Erythroblast (primary cell): ENCODE measurements around the gene TRMU.

Experiments
- GATA1 ChIP-seq: IDR thresholded peaks from 2 replicates; pipeline ENCODE4 v1.6.1; 2011; ENCODE audit warnings: low read depth, mild to moderate bottlenecking, control low read depth, low read length, moderate library complexity
- POLR2A ChIP-seq: IDR thresholded peaks from 2 replicates; pipeline ENCODE4 v1.6.1; 2011; ENCODE audit warnings: mild to moderate bottlenecking, low read length

DNA sequence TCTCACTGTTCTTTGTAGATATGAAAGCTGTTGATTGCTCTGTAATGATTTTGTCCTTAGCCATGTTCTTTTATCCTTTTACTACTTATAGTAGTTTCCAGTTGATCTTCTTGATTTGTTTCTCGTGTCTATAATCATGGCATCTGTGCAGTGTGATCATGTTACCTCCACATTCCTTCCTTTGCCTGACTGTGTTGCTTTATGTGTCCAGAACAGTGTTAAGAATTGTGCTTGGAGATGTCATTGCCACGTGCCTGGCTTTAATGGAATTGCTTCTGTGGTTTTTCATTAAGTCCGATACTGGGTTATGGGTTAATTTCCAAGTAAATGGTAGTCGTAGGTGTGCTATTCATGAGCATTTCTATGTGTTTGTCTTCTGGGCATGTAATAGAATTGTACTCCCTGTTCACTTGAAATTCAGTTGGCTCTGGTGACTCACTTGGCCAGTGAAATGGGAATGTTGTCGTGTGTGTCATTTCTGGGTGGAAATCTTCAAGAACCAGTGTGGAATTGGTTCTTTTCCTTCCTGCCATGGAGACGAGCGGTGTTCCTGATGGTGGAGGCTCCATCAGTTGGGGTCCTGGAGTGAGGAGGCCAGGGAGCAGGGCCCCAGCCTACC lies 32.1 kb upstream of the TRMU start:
- TF ChIP-seq POLR2A = no peak
- TF ChIP-seq GATA1 = no peak
